HG03520 (cell line): Measurements from ENCODE around the gene PITX3.
"Not testable (repeated sequence)": the region's sequence is repeated elsewhere in the genome, so short reads cannot be mapped to it uniquely, and the experiment has no call there.

Experiments used
- ATAC-seq: cut with Tn5 transposase; IDR thresholded peaks from one replicate; pipeline ENCODE4 v1.9.1; 2021; ENCODE audit warnings: mild to moderate bottlenecking, moderate library complexity; ENCODE audit not compliant: unreplicated experiment

The PITX3 gene

DNA sequence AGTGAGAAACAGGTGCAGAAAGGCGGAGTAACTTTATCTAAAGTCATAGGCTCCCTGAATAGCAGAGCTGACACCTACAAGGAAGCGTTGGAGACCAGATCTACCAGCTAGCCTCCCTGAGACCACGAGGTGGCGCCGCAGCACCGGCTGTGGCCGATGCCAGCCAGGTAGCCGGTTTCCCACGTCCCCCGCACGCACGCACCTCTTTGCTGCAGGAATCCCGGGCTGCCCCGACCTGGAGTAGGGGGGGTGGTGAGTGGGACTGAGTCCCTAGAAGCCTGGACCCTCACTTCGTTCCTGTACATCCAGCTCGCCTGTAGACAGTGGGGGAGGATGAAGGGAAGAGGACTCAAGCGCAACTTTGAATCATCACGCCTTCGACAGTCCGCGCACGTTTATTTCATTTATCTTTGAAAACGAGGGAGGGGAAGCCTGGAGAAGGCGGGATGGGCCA, 11.5 kb downstream of the PITX3 start:
- ATAC-seq, result no peak

DNA sequence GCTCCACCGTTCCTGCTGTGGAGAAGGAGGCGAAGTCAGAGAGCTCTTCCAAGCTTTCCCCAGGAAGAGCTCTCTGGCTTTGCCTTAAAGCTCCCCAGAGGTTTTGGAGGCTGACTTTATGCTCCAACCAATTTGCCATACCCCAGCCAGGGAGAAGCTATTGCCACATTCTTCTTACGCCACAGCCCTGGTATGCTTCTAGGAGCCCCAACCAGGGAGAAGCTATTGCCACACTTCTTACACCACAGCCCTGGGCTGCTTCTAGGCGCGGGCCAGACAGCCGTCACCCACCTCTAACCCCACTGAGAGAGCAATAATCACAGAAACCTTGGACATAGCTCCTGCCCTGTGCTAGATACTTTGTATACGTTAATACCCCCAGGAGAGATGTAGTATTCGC, 14.3 kb downstream of the PITX3 start:
- no peak for ATAC-seq

DNA sequence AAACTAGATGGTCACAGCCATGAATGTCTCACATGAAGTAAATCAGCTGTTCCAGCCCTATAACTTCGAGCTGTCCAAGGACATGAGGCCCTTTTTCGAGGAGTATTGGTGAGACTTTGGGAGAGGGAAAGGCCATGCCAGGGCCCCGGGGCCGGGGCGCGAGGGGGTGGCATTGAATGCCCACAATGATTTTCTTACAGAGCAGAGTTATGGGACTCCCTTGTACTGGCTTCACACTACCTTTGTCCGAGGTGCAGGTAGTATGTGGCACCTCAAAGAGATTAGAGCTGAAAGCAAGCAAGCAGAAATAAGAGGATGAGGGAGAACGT, 14.8 kb downstream of the PITX3 start:
- ATAC-seq, result no peak

DNA sequence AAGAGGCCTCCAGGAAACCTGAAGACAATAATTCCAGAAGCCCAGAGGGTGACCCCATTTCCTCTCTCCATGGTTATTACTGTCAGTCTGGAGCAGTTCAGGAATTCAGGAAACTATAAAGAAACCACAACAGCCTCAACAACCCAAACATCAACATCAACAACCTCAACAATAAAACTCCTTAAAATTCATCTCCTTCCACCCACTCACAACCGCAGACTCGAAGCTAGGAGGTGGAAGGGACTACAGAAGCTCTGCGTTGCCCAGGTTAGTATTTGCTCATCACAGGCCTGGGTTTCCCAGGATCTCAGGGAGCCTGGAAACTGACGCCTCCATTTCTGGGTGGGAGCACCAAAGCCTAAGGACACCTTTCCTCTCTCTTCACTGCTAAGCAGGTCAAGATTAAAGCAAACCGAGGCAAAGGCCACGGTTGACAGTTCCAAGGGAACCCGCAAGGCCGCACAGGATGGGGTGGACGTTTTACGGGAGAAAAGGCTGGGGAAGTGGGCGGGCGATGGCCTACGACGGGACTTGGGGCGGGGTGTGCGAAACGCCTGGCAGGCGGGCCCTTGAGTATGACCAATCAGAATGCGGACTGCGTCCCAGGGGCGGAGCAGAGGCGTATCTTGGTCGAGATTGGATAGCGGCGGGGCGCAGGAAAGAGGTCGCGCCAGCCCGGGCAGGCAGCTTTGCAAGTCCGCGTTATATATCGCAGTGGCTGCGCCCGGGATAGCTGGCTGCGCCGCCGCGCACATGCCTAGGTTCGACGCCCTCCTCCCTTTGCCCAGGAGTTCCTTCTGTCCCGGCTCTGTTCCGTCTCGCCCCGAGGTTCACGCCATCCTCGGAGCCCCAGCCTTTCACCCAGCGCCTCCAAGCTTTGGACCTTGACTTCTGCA, 15.4 kb downstream of the PITX3 start, which contains the start of gene ELOVL3:
ELOVL3 (plus strand) TSS at position 654 of the 896 bp plus-strand sequence. CDS start 250 bp downstream, outside the sequence.
- peak; percentile 71 for ATAC-seq

DNA sequence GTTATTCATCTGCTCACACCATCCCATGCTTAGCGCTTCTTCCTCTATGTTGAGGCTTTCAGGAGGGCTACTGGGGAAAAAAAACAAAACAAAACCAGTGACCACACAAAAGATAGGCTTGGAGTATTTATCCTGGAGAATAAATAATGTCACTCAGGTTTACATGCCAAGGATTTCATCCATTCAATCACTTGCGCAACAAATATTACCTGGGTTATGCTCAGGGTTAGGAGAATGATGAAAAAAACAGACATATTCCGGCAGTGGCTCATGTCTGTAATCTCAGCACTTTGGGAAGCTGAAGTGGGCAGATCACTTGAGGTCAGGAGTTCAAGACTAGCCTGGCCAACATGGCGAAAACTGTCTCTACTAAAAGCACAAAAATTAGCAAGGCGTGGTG, 18.5 kb downstream of the PITX3 start:
- ATAC-seq, result no peak

DNA sequence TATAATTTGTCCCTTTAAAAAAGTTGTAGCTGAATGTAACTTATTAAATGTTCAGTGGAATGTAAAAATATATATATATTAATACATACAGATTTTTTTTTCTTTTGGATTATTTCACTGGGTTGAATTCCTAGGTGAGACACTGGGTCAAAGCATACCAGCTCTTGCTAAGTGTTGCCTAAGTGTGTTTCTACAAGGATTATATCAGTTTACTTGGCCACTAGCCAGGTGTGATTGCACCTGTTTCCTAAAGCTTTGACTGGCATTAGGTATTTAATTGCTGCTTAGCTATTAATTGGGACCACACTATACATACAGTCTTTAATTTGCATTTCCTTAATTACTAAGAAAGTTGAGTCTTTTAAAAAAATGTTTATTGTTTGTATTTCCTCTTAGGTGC, 20.7 kb downstream of the PITX3 start:
- ATAC-seq, result no peak

DNA sequence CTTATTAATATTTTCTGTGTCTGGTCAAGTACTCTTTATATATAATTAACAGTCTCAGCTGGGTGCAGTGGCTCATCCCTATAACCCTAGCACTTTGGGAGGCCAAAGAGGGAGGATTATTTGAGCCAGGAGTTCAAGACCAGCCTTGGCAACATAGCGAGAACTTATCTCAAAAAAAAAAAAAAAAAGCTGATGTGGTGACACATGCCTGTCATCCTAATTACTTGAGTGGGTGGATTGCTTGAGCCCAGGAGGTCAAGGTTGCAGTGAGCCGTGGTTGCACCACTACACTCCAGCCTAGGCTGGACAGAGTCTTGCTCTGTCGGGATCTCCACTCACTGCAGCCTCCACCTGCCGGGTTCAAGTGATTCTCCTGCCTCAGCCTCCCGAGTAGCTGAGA, 21.9 kb downstream of the PITX3 start:
- no peak for ATAC-seq

DNA sequence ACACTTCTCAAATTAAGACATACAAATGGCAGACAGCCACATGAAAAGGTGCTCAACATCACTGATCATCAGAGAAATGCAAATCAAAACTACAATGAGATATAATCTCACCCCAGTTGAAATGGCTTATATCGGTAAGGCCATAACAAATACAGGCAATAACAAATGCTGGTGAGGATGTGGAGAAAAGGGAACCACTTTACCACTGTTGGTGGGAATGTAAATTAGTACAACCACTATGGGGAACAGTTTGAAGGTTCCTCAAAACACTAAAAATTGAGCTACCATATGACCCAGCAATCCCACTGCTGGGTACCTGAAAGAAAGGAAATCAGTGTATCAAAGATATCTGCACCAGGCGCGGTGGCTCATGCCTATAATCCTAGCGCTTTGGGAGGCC, 27.7 kb downstream of the PITX3 start:
- not testable (repeated sequence) for ATAC-seq

DNA sequence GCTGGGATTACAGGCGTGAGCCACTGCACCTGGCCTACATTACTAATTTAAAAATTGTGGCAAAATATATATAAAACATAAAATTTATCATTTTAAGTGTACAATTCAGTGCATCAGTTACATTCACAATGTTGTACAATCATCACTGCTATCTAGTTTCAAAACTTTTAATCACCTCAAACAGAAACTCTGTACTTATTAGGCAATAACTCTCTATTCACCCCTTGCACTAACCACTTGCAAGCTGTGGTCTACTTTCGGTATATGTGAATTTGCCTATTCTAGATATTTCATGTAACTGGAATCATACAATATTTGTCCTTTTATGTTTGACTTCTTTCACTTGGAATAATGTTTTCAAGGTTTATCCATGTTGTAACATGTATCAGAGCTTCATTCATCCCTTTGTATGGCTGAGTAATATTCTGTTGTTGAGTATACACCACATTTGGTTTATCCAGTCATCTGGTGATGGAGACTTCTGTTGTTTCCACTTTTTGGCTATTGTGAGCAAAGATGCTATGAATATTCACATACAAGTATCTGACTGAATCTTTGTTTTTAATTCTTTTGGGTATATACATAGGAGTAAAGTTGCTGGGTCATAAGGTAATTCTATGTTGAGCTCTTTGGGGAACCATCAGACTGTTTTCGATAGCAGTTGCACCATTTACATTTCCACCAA, 29.6 kb downstream of the PITX3 start:
- ATAC-seq, result no peak

DNA sequence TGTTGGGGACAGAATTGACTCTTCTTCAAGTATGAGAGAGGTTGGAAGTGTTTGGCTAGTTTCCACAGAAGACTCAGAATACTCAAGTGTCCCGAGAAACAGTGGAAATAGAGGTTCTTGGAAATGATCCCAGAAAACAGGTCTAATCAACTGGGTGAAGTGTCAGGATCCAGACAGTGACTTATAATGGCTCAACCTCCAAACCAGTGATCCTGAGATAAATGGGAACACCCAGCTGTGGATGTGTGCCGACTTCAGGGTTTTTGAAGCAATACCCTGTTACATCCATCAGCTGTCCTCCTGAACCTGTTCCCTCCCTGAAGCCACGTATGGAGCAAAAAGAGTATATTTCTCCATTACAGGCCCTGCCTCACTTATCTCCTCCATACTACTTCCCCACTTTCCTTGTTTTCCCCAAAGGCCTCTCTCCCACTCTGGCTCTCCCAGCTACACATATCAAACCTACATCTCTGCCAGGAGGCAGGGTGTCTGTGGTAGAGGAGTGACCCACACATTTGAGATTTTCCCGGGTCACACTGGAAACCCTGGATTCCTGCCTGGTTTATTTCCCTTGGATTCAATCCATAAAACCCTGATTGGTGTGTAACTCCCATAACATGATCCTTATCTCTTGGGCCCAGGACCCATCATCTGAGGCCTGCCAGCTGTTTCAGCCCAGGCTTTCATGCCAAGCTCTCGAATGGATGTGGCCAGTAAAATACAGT, 32.8 kb downstream of the PITX3 start:
- no peak for ATAC-seq

DNA sequence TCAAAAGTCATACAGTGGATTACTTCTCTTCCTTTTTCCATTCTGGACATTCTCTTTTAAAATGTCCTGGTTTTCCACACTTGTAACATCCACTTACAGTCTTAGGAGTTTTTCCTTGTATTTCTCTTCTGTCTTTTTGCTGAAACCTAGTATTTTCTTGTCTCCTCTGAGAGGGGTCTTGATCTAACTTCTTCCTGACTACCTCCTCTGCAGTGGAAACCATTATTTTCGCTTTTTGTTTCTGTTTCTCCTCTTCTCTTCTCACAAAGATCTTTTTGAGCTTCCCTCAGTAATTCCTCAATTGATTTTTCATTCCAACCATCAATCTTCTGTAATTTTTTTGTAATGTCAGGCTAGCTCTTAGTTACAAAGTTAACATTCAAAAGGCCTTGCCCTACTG, 38.9 kb downstream of the PITX3 start:
- no peak for ATAC-seq

DNA sequence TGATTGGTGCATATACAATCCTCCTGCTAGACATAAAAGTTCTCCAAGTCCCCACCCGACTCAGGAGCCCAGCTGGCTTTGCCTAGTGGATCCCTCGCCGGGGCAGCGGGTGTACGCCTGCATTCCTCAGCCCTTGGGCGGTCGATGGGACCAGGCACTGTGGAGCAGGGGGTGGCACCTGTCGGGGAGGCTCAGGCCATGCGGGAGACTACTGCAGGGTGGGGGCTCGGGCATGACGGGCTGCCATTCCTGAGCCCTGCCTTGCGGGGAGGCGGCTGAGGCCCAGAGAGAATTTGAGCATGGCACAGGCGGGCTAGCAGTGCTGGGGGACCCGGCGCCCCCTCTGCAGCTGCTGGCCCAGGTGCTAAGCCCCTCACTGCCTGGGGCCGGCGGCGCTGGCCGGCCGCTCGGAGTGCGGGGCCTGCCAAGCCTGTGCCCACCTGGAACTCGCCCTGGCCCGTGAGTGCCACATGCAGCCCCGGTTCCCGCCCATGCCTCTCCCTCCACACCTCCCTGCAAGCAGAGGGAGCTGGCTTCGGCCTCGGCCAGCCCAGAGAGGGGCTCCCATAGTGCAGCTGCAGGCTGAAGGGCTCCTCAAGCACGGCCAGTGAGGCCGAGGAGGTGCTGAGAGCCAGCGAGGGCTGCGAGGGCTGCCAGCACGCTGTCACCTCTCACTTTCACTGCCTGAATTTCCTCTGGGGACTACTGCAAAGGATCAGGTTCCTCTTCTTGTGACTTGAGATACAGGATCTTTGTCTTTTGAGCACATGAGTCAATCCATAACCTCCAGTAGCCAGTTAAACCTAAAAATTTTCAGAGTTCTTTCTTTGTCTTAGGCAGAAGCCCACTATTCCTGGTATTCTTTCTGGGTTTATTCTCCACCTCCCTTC, 40.3 kb downstream of the PITX3 start:
- ATAC-seq, result no peak

DNA sequence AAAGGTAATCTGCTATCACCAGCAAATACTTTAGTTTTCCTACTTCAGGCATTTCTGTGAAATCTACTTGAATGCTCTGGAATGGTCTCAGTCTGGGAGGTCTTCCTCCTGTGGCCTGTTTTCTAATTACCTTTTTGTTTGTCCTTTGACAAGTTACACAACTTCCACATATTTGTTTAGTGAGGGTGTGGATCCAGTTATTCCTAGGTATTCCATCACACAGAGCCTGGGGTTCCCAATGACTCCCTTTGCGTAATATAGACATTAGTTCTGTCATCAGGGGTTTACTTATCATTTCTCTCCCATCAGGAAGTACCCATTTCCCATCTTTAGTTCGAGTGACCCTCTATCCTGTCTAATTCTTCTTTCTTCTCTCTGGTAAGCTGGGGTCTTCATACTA, 43.3 kb downstream of the PITX3 start:
- ATAC-seq, result no peak

DNA sequence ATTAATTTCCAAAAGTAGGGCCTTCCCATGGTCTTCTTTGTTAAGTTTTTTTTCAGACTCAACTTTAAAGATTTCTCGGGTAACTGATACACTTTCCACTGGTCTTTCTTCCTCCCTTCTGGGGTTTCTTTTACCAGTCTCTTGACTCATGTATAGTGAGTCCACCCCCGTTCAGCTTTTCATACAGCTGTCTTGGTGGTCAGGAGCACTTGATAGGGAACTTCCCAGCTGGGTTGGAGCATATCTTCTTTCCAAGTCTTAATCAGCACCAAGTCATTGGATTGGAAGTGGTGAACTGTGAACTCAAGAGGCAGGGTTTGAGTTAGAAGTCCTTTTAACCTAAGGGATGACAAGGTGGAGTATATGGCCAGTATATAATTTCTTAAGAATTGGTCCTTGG, 44.4 kb downstream of the PITX3 start:
- ATAC-seq, result no peak

DNA sequence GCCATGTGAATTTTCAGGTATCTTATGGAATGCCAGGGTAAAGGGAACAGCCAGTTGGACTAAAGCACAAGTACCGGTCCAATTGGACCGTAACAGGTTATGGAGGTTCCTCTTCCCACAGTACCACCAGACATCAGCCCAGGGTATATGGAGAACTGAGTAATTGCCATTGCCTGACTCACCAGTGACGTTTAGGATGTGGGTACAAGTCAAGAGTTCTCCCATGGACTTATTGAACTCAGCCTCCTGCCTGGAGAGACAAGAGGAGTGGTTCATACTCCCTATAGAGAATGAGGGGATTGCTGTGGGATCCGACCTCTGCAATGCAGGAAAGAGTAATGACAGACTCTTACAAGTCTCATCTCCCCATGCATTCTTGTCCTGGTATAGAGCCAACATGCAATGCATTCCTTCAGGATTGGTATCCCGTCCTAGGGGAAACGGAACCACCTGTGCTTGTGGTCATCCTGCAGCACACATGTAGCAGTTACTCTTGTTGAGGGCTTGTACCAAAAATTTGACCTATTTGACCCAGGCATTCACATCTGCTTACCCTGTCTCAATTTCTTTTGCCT, 45.9 kb downstream of the PITX3 start:
- ATAC-seq, result no peak

DNA sequence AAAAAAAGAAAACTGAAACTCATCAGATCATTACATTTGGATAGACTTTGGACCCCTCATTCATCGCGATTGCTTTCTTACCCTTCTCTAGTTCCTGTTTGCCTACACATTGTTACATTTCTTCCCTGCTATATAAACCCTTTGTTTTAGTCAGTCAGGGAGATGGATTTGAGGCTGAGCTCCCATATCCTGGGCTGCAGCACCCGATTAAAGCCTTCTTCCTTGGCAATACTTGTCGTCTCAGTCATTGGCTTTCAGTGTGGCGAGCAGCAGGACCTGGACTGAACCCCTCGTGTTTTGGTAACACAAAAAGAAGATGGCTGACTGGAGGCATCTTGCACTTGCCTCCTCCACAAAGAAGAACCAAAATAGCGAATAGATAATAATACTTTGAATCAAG, 49.4 kb downstream of the PITX3 start:
- no peak for ATAC-seq

DNA sequence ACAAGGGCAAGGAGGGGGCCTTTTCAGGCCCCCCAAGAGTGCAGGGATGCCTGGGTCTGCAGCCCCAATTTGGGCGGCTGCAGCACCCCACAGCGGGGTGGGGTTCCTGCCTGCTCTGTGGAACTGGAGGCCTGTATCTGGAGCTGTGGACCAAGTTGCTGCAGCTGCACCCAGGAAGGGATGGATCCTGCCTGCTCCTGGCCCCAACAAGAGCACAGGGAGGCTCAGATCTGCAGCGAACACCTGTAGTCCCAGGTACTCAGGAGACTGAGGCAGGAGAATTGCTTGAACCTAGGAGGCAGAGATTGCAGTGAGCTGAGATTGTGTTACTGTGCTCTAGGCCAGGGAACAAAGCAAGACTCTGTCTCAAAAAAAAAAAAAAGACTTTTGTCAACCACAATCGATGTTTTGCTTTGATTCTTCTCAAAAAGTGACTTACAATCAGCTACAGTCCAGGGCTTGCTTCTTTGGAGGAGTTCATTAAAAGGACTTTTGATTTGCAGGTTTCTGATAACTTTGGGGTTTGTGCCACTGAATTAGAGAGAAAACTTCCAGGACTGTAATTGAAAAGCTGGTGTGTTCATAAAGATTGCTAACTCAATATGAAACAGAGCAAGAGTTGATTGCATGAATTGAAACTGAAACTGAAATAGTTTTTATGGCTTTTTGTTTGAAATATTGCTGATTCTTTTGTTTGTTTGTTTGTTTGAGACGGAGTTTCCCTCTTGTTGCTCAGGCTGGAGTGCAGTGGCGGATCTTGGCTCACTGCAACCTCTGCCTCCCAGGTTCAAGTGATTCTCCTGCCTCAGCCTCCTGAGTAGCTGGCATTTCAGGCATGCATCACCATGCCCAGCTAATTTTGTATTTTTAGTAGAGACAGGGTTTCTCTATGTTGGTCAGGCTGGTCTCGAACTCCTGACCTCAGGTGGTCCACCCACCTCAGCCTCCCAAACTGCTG, 52.1 kb downstream of the PITX3 start:
- not testable (repeated sequence) for ATAC-seq

DNA sequence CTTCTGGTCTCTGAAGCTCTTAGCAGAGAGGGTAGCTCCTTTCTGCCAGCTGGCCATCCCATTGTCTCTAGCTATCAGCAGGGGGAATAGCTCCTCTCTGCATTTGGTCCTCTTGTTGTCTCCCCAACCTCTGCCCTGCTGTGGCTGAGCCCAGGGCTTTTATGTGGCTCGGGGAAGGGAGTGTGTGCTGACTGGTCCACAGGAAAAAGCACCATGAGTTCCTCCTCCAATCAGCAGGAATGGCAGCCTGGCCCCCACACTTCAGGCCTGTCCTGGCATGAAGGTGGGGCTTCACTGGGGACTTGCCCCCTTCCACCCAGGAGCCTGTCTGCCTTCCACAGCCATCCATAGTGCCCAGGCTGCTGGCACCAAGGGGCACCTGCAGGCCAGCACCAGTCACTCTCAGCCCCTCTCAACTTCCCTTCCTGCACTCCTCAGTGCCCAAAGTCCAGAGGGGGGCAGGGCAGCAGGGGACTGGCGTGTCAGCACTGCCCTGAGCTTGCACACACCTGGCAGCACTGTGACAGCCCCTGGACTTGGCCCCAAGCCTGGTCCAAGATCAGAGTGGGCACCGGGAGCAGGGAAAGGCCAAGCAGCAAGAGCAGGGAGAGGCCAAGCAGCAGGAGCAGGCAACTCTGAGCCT, 52.9 kb downstream of the PITX3 start:
- no peak for ATAC-seq
